Activated CD4-positive, alpha-beta memory T cell treated with anti-CD3 and anti-CD28 coated beads for 36 hours (primary cell): ENCODE data around the gene PLA2G10. TPM values are rescaled to one million over a fixed set of nuclear protein-coding genes. Genes with fewer than 3 reads are reported as not detected.
"Not testable (repeated sequence)": the region's sequence is repeated elsewhere in the genome, so short reads cannot be mapped to it uniquely, and the experiment has no call there.

ENCODE experiments used
- CTCF ChIA-PET: fragments of 350-600 bp; sonication (Branson Sonifier 250); formaldehyde crosslinking; loops from one replicate; lab custom pipeline; 2021; ENCODE audit warnings: antibody characterized with exemption, inconsistent platforms; lab: Charles Lee
- POLR2A ChIA-PET: fragments of 350-600 bp; sonication (Branson Sonifier 250); formaldehyde crosslinking; loops from one replicate; lab custom pipeline; 2021; ENCODE audit warnings: antibody characterized with exemption; lab: Charles Lee
- DNase-seq: peaks from one replicate; pipeline ENCODE4 v3.0.0-alpha.2; 2020
- H3K27ac Mint-ChIP-seq: one replicate; pipeline ENCODE4 v1.8.0; 2021; ENCODE audit warnings: mixed read lengths
- H3K27me3 Mint-ChIP-seq: one replicate; pipeline ENCODE4 v1.8.0; 2021; ENCODE audit warnings: mixed read lengths
- H3K36me3 Mint-ChIP-seq: one replicate; pipeline ENCODE4 v1.8.0; 2021; ENCODE audit warnings: mixed read lengths
- H3K4me1 Mint-ChIP-seq: one replicate; pipeline ENCODE4 v1.8.0; 2021; ENCODE audit warnings: low read depth, mixed read lengths
- H3K4me3 Mint-ChIP-seq: one replicate; pipeline ENCODE4 v1.8.0; 2021; ENCODE audit warnings: mild to moderate bottlenecking, mixed read lengths
- H3K9me3 Mint-ChIP-seq: one replicate; pipeline ENCODE4 v1.8.0; 2021; ENCODE audit warnings: mixed read lengths
- intact Hi-C: fragments of 100-400 bp; cut with micrococcal nuclease; formaldehyde crosslinking; loops from one replicate; pipeline ENCODE4 v1.15.1; 2023
- total RNA-seq, 2 experiments: library from RNA; stranded (reverse); gene quantifications; one replicate each; pipeline ENCODE4 v1.2.3, GENCODE V29; 2021

The PLA2G10 gene
- total RNA-seq, 2 experiments from 2014 or later: not detected

DNA sequence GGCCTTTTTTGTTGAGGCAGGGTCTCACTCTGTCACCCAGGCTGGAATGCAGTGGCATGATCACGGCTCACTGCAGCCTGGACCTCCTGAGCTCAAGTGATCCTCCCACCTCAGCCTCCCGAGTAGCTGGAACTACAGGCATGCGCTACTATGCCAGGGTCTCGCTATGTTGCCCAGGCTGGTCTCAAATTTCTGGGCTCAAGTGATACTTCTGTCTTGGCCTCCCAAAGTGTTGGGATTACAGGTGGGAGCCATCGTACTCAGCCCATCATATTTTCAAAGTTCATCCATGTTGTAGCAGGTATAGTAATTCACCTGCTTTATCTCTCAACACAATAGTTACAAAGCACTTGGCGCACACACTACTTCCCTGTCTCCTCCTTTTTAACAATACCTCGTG, 13.7 kb downstream of the PLA2G10 start:
- H3K36me3 Mint-ChIP-seq, H3K27me3 Mint-ChIP-seq, DNase-seq, H3K4me1 Mint-ChIP-seq, H3K4me3 Mint-ChIP-seq, H3K9me3 Mint-ChIP-seq, intact Hi-C loops, CTCF ChIA-PET, POLR2A ChIA-PET, H3K27ac Mint-ChIP-seq: not testable (repeated sequence)

DNA sequence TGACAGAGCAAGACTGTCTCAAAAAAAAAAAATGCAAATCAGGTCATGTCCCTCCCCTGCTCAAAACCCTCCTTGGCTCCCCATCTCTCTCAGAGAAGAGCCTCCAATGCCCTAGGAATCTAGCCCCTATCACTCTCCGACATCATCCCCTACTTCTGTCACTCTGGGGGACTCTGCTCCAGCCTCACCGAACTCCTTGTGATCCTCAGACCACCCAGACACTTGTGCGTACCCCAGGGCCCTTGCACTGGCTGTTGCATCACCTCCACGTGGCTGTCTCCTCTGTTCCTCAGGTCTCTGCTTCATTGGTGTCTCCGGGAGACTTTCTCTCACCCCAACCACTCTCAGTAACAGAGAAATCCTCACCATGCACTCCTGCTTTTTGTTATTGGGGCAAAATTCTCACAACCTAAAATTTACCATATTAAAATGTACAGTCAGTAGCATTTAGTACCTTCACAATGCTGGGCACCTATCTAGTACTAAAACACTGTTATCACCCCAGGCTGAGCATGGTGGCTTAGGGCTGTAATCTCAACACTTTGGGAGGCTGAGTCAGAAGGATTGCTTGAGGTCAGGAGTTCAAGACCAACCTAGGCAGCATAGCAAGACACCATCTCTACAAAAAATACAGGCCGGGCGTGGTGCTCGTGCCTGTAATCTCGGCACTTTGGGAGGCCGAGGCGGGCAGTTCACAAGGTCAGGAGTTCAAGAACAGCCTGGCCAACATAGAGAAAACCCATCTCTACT, 15.2 kb downstream of the PLA2G10 start:
- no peaks in the 10 kb centered on the region for H3K4me1 Mint-ChIP-seq
- H3K9me3 Mint-ChIP-seq: no peaks in the 10 kb centered on the region
- no peaks in the 10 kb centered on the region for H3K36me3 Mint-ChIP-seq
- peaks cover 5% of the 10 kb centered on the region for H3K27me3 Mint-ChIP-seq
- ChIA-PET POLR2A (no interaction called here), CTCF (no interaction called here)
- DNase-seq: no peak
- H3K4me3 Mint-ChIP-seq: no peak overlapping the region
- no peak overlapping the region for H3K27ac Mint-ChIP-seq
- intact Hi-C loops: no loop called here

DNA sequence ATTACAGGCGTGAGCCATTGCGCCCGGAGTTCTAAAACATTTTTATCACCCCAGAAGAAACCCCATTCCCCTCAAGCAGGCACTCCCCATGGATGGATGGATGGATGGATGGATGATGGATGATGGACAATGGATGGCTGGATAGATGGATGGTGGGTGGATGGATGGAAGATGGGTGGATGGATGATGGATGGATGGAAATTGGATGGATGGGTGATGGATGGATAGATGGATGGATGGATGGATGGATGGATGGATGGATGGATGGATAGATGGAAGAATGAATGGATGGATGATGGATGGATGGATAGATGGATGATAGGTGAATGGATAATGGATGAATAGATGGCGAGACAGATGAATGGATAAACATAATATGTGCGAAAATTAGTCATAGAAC, 16.5 kb downstream of the PLA2G10 start:
- peaks cover under 1% of the 10 kb centered on the region for H3K4me1 Mint-ChIP-seq
- peaks cover 5% of the 10 kb centered on the region for H3K27me3 Mint-ChIP-seq
- no peak overlapping the region for H3K4me3 Mint-ChIP-seq
- CTCF ChIA-PET: no interaction called here
- intact Hi-C loops: no loop called here
- no peak for DNase-seq
- H3K36me3 Mint-ChIP-seq: no peaks in the 10 kb centered on the region
- no peaks in the 10 kb centered on the region for H3K9me3 Mint-ChIP-seq
- POLR2A ChIA-PET: interaction anchor here (0.5 kb wide), 1 partner anchor 37 kb away, joined by 3 read pairs; no protein-coding TSS in a partner anchor
- no peak overlapping the region for H3K27ac Mint-ChIP-seq

DNA sequence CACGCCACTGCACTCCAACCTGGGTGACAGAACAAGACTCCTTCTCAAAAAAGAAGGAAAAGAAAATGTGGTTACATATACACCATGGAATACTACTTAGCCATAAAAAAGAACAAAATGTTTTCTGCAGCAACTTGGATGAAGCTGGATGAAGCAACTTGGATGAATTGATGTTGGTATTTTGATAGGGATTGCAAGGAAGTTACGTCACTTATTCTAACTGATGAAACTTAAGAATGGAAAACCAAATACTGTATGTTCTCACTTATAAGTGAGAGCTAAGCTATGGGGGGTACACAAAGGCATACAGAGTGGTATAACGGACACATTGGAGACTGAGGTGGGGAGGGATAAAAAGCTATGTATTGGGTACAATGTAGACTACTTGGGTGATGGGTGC, 17.5 kb downstream of the PLA2G10 start:
- no peak for DNase-seq
- Mint-ChIP-seq H3K27ac (no peak overlapping the region), H3K27me3 (peaks cover 5% of the 10 kb centered on the region), H3K36me3 (no peaks in the 10 kb centered on the region), H3K4me1 (peaks cover 4% of the 10 kb centered on the region), H3K9me3 (no peaks in the 10 kb centered on the region), H3K4me3 (no peak overlapping the region)
- intact Hi-C loops: no loop called here
- POLR2A ChIA-PET: no interaction called here
- CTCF ChIA-PET: interaction anchor here (0.7 kb wide), 1 partner anchor 435 kb away, joined by 4 read pairs; no protein-coding TSS in a partner anchor

DNA sequence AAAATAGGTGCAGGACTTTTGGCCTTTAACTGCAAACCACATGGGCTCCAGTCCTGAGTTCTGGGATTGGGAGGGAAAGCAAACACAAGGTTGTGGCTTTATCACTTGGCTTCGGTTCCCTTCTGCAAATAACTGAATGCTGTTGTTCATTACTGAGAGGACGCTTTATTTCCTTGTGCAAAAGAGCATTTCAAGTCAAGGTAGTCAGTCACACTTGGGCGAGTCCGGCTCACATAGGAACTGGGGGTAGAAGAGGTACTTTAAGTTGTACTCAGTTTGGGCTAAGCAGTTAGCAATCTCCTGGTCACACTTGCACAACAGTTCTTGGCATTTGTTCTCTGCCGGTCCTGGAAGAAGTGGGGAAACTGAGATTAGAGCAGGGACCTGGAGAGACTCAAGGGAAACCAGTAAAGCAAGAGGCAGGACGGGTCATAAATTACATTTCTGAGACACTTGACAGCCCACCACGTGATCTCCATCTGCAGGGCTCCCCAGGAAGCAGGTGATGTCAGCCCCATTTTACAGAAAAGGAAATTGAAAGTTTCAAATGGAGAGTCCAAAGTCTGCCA, 21.6 kb downstream of the PLA2G10 start:
- Mint-ChIP-seq H3K4me1 (peaks cover 4% of the 10 kb centered on the region), H3K9me3 (no peaks in the 10 kb centered on the region), H3K27ac (no peak overlapping the region), H3K27me3 (no peaks in the 10 kb centered on the region), H3K36me3 (peaks cover 15% of the 10 kb centered on the region), H3K4me3 (no peak overlapping the region)
- peak; percentile 19 for DNase-seq
- POLR2A ChIA-PET: no interaction called here
- intact Hi-C loops: no loop called here
- CTCF ChIA-PET: no interaction called here

DNA sequence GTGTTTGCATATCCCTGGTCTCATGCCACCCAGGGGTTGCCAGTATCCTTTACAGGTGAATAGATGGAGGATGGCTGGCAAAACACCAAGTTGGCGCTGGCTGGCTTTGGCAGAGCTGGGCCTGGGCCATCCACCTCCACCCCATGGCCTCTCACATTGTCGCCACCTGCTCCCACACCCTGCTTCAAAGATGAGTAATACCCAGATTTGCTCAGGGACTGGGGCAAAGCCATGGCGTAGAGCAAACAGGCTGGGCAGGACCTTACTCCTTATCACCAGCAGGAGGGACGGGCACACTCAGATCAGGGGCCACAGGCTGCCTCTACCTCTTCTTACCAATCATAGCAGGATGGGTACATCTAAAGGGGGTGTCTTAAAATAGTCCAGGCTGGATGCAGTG, 24.3 kb downstream of the PLA2G10 start:
- intact Hi-C loops: no loop called here
- H3K4me3 Mint-ChIP-seq: no peak overlapping the region

DNA sequence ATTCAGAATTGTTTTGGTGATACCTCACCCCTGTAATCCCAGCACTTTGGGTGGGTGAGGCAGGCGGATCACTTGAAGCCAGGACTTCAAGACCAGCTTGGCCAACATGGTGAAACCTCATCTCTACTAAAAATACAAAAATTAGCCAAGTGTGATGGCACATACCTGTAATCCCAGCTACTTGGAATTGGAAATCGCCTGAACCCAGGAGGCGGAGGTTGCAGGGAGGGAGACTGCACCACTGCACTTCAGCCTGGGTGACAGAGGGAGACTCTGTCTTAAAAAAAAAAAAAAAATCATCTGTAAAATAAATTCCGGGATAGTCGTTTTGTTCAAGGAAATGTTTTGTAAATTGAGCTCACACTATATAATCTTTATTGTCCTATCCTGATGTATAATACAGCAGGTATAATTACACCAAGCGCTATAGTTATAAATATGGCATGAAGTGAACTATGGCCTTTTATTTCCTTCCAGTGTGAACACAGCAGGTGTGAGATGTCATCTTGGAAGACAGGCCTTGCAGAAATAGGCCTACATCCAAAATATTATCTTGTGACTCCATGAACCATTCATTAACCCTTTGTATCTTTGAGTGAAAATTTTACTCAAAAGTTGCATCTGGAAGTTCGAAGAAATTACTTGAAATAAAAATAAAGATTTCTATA, 25.4 kb downstream of the PLA2G10 start:
- CTCF ChIA-PET: interaction anchor here (0.6 to 0.7 kb wide), 2 partner anchors 592 to 759 kb away, joined by 3 read pairs; no protein-coding TSS in a partner anchor
- POLR2A ChIA-PET: interaction anchor here (0.6 kb wide), 1 partner anchor 14 kb away, joined by 4 read pairs; no protein-coding TSS in a partner anchor
- no peak overlapping the region for H3K4me3 Mint-ChIP-seq

More for the DNA sequence above, 24.3 kb downstream of the PLA2G10 start:
- peak; percentile 9 for DNase-seq
- POLR2A ChIA-PET: no interaction called here
- Mint-ChIP-seq H3K9me3 (no peaks in the 10 kb centered on the region), H3K27ac (no peak overlapping the region), H3K4me1 (peaks cover 4% of the 10 kb centered on the region), H3K36me3 (peaks cover 34% of the 10 kb centered on the region), H3K27me3 (no peaks in the 10 kb centered on the region)
- CTCF ChIA-PET: no interaction called here

DNA sequence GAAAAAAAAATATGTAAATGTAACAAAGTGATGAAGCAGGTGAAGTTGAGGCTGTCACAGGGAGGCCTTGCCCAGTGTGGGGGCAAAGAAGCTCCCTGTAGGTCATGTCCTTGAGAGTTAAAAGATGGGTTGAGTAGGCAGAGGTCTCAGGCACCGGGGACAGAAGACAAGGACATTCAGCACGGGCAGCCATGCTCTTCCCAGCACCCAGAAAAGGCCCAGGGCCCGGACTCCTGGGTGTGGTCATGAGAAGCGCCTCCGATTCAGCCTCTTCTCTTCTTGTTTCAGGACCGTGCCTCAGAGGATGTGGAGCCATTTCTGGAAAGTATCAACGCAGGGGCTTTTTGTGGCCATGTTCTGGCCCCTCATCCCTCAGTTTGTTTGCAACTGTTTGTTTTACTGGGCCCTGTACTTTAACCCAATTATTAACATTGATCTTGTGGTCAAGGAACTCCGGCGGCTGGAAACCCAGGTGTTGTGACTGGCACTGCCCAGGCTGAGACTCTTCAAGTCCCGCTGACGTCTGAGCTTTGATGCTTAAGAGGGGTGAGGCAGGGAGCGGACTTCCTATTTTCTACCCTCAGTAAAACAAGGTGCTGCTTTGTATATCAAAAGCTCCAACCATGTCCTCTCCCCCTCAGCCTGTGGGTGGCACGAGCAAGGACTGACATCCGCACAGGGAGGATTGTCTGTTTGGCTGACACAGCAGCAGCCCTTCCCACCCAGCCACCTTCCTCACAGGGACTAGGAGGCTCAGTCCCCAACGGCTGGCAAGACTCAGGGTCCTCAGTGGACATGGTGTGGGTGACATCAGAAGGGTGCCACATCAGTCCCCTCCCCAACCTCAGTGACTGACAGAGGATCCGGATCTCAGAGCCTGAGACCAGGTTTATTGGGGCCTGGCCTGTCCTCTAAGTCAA, 26.5 kb downstream of the PLA2G10 start:
- POLR2A ChIA-PET: no interaction called here
- H3K9me3 Mint-ChIP-seq: no peaks in the 10 kb centered on the region
- H3K4me3 Mint-ChIP-seq: no peak overlapping the region
- H3K4me1 Mint-ChIP-seq: peaks cover 3% of the 10 kb centered on the region
- no peak for DNase-seq
- CTCF ChIA-PET: no interaction called here
- intact Hi-C loops: no loop called here
- H3K36me3 Mint-ChIP-seq: peaks cover 47% of the 10 kb centered on the region
- H3K27me3 Mint-ChIP-seq: no peaks in the 10 kb centered on the region
- no peak overlapping the region for H3K27ac Mint-ChIP-seq

More for the DNA sequence above, 25.4 kb downstream of the PLA2G10 start:
- H3K27ac Mint-ChIP-seq: no peak overlapping the region
- peaks cover 4% of the 10 kb centered on the region for H3K4me1 Mint-ChIP-seq
- no peak for DNase-seq
- H3K27me3 Mint-ChIP-seq: no peaks in the 10 kb centered on the region
- peaks cover 43% of the 10 kb centered on the region for H3K36me3 Mint-ChIP-seq
- H3K9me3 Mint-ChIP-seq: no peaks in the 10 kb centered on the region
- intact Hi-C loops: no loop called here

DNA sequence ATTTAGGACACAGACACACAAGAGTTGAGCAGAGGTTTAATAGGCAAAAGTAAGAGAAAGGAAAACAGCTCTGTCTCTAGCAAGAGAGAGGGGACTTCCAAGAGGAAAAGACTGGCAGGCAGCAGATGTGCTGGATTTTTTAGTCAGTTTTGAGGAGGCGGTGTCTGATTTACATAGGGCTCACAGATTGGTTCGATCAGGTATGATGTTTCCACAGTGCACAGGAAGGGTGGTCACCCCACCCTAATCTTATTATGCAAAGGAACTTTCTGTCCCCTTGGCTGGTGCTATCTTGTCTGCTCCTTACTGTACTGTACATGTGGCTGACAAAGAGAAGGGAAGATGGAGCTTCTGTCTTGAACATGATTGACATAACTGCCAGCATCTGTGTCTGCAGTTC, 36.0 kb downstream of the PLA2G10 start:
- peaks cover 37% of the 10 kb centered on the region for H3K36me3 Mint-ChIP-seq
- intact Hi-C loops: no loop called here
- DNase-seq: peak; percentile 11
- H3K4me3 Mint-ChIP-seq: no peak overlapping the region
- no peaks in the 10 kb centered on the region for H3K9me3 Mint-ChIP-seq
- peak overlapping the region; percentile 76 for H3K27ac Mint-ChIP-seq
- ChIA-PET CTCF (no interaction called here), POLR2A (no interaction called here)
- no peaks in the 10 kb centered on the region for H3K27me3 Mint-ChIP-seq
- peaks cover 5% of the 10 kb centered on the region for H3K4me1 Mint-ChIP-seq

DNA sequence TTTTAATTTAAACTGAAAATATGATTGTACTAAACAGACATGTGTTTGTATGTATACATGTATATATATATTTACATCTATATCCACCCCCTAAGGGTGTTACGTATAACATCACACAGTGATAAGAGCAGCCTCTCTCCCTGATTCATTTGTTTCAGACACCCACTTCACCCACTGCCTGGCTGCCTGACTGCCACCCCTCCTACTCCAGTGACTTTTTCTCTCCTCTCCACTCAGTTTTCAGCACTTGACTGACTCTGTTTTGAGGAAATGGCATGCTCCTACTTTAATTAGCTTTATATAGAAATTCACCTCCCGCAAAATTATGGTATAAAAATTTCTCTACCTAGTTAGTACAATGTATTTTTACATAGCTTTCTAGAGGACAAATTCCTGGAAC, 41.4 kb downstream of the PLA2G10 start:
- POLR2A ChIA-PET: no interaction called here
- CTCF ChIA-PET: no interaction called here

DNA sequence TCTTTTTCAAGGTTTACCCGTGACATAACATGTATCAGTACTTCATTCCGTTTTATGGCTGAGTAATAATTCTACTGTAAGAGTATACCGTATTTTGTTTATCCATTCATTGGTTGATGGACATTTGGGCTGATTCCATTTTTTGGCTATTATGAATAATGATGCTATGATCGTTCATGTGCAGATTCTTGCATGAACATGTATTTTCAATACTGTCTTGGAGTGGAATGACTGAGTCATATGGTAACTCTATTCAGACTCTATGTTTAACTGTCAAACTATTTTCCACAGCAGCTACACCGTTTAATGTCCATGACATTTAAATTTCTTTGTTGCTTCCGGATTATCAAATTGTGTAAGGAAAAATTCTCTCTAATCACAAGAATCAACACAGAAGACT, 43.5 kb downstream of the PLA2G10 start:
- Mint-ChIP-seq H3K36me3 (peaks cover 40% of the 10 kb centered on the region), H3K4me3 (no peak overlapping the region), H3K27me3 (no peaks in the 10 kb centered on the region), H3K4me1 (peaks cover 10% of the 10 kb centered on the region), H3K9me3 (no peaks in the 10 kb centered on the region), H3K27ac (peak overlapping the region; percentile 79)
- DNase-seq: no peak
- CTCF ChIA-PET: interaction anchor here (1.4 kb wide), 1 partner anchor 401 kb away, joined by 4 read pairs; no protein-coding TSS in a partner anchor
- intact Hi-C loops: no loop called here
- POLR2A ChIA-PET: no interaction called here

More for the DNA sequence above, 41.4 kb downstream of the PLA2G10 start:
- H3K4me1 Mint-ChIP-seq: peaks cover 10% of the 10 kb centered on the region
- H3K9me3 Mint-ChIP-seq: no peaks in the 10 kb centered on the region
- no peak overlapping the region for H3K4me3 Mint-ChIP-seq
- H3K27ac Mint-ChIP-seq: no peak overlapping the region
- no peaks in the 10 kb centered on the region for H3K27me3 Mint-ChIP-seq
- peaks cover 42% of the 10 kb centered on the region for H3K36me3 Mint-ChIP-seq
- DNase-seq: no peak
- intact Hi-C loops: no loop called here
